Heart left ventricle (tissue), 16 donors: ENCODE results near the gene NEK7. TPM values are rescaled to one million over a fixed set of nuclear protein-coding genes. Genes with fewer than 3 reads are reported as not detected.
A peak's percentile ranks its signal among the peaks of the same experiment; 100 is the strongest.

ENCODE experiments used
- ATAC-seq, 4 donors: fragments of 200-7000 bp; cut with Tn5 transposase; one replicate each; pipeline ENCODE4 v1.9.1; 2020 to 2022; ENCODE audit warnings: moderate library complexity in 4 of 4, mild to moderate bottlenecking in 3 of 4, moderate number of reproducible peaks in 1 of 4
- DNase-seq, 5 donors: peaks; one replicate each; pipeline ENCODE4 v3.0.0-alpha.2; 2020
- H3K27ac ChIP-seq, 12 donors: fragments of 200-600 bp; sonication (generic) in 4 of 12; one replicate each; pipeline versions ENCODE4 v1.5.0 to v1.8.0; 2016 to 2022; ENCODE audit warnings: mild to moderate bottlenecking in 2 of 12
- H3K27me3 ChIP-seq, 9 donors: fragments of 200-600 bp; sonication (generic) in 2 of 9; one replicate each; pipeline versions ENCODE4 v1.5.1 to v1.8.0; 2016 to 2022; ENCODE audit warnings: mild to moderate bottlenecking in 3 of 9
- H3K36me3 ChIP-seq, 9 donors: fragments of 200-600 bp; sonication (generic) in 2 of 9; one replicate each; pipeline versions ENCODE4 v1.5.0 to v1.8.0; 2018 to 2022; ENCODE audit warnings: mild to moderate bottlenecking in 2 of 9
- H3K4me1 ChIP-seq, 12 donors: fragments of 200-600 bp; sonication (generic) in 4 of 12; one replicate each; pipeline versions ENCODE4 v1.5.0 to v1.8.0; 2016 to 2022; ENCODE audit warnings: mild to moderate bottlenecking in 3 of 12
- H3K4me3 ChIP-seq, 12 donors: fragments of 200-600 bp; sonication (generic) in 4 of 12; one replicate each; pipeline versions ENCODE4 v1.5.0 to v1.8.0; 2017 to 2022; ENCODE audit warnings: mild to moderate bottlenecking in 9 of 12, moderate library complexity in 4 of 12
- H3K9me3 ChIP-seq, 12 donors: fragments of 200-600 bp; sonication (generic) in 4 of 12; one replicate each; pipeline versions ENCODE4 v1.5.0 to v1.8.0; 2016 to 2022; ENCODE audit warnings: mild to moderate bottlenecking in 1 of 12
- POLR2A ChIP-seq, 2 donors: fragments of 450-650 bp; IDR thresholded peaks; one replicate each; pipeline ENCODE4 v1.6.1; 2017; ENCODE audit warnings: antibody characterized with exemption in 2 of 2, mild to moderate bottlenecking in 2 of 2, moderate library complexity in 2 of 2
- WGBS, 4 donors: extraction: QIAGEN DNeasy Blood & Tissue Kit in 2 of 4; methylation state at CpG; one replicate each; pipeline versions ENCODE4 v1.1.5 to v1.1.7; 2013 to 2018; 5-methylcytosine and 5-hydroxymethylcytosine counted together
- intact Hi-C, 10 donors: fragments of 100-400 bp; cut with DNase I; formaldehyde crosslinking; loops; one replicate each; pipeline versions ENCODE4 v1.11.1 to v1.14.2; 2022
- polyA plus RNA-seq, 2 donors: library from polyadenylated mRNA; stranded (reverse); fragments of 200-250 nt; gene quantifications; one replicate each; pipeline ENCODE4 v1.2.3, GENCODE V29; 2013
- total RNA-seq, 9 donors: library from RNA; depleted of rRNA in 2 of 9; stranded (reverse); fragments of >200 nt in 2 of 9; fragmentation: NEBNext Ultra II Directional in 3 of 9; extraction: Animal tissue kit (Norgen Biotek cat#: 25700) in 3 of 9; gene quantifications; one replicate each; pipeline versions ENCODE4 v1.1.0 to v1.2.4, GENCODE V29; 2016 to 2023
- TF ChIP-seq, protein P1 (sequence below), 12 donors: fragments of 200-600 bp; sonication (generic) in 4 of 12; IDR thresholded peaks; one replicate each; pipeline versions ENCODE4 v1.5.0 to v1.8.0; 2018 to 2022; ENCODE audit warnings: antibody characterized with exemption in 12 of 12, mild to moderate bottlenecking in 5 of 12
- donor health status: ischemic (EF 13 %, LVEDD 7.1; RV severe dilation, severe dysfunction).
- donor health status: healthy with polysubstance abuse.
- donor health status: DM: no; HTN: yes; CAD: no.
- donor health status: DM: no; HTN: no; CAD: no.
- donor health status: ischemic (EF 25% LVEDD 6.9; RV normal size, moderate dysfunction).
- donor health status: ischemic (EF 25% LVEDD 5.7; RV mildly dilated, moderate dysfunction).
- donor health status: healthy.
- donor health status: DM: yes; HTN: yes; CAD: no.
- donor health status: ischemic (EF 35%, LVEDD 5.7; RV mildly dilated, moderate dysfunction).
- donor health status: nonischemic (EF 11% LVEDD 7.7; RV severe dilation, severe dysfunction).
- donor health status: DM: yes; HTN: yes; CAD: no.
- donor health status: PGD.
- donor health status: ischemic (EF 29% LVEDD 5.4; RV normal size, mild dysfunction).
- donor health status: nonischemic (EF 23%, LVEDD 6.1; RV moderate dilation, normal function).

The NEK7 gene
- total and polyA plus RNA-seq, 11 donors, result 57.5 to 499 (median 235) TPM

- 43 to 55% (median 48%) methylated on average over 3 of the region's 3 CpGs for WGBS, 4 donors
- no peak overlapping the region for H3K4me3 ChIP-seq
Observed at GRCh38 chr1:198183605-198184004, 26.8 kb downstream of the NEK7 start.

DNA sequence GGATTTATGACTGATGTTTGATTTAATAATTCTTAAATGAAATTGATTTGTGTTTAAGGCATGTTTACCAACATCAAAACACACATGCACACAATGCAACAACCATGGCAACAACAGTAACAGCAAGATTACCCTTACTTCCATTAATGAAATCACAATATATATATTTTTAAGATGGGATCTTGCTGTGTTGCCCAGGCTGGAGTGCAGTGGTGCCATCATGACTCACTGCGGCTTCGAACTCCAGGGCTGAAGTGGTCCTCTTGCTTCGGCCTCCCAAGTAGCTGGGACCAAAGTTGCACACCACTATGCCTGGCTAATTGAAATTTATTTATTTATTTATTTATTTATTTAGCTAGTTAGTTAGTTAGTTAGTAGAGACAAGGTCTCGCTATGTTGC lies 27.7 kb downstream of the NEK7 start:
- Histone ChIP-seq H3K9me3 (no peaks in the 10 kb centered on the region), H3K27me3 (no peaks in the 10 kb centered on the region), H3K4me1 (peaks cover 0 to 90% (median 60%) of the 10 kb centered on the region in 12 donors), H3K27ac (no peak overlapping the region), H3K4me3 (no peak overlapping the region), H3K36me3 (no peaks in the 10 kb centered on the region)
- 93 to 97% (median 97%) methylated on average over 4 of the region's 4 CpGs for WGBS, 4 donors
- intact Hi-C loops, result no loop called here
- TF ChIP-seq, protein P1, sequence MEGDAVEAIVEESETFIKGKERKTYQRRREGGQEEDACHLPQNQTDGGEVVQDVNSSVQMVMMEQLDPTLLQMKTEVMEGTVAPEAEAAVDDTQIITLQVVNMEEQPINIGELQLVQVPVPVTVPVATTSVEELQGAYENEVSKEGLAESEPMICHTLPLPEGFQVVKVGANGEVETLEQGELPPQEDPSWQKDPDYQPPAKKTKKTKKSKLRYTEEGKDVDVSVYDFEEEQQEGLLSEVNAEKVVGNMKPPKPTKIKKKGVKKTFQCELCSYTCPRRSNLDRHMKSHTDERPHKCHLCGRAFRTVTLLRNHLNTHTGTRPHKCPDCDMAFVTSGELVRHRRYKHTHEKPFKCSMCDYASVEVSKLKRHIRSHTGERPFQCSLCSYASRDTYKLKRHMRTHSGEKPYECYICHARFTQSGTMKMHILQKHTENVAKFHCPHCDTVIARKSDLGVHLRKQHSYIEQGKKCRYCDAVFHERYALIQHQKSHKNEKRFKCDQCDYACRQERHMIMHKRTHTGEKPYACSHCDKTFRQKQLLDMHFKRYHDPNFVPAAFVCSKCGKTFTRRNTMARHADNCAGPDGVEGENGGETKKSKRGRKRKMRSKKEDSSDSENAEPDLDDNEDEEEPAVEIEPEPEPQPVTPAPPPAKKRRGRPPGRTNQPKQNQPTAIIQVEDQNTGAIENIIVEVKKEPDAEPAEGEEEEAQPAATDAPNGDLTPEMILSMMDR (IDR thresholded peaks at IDR 0.05), result no peak
- no peak for TF ChIP-seq POLR2A (IDR thresholded peaks at IDR 0.05)
- DNase-seq, result no peak
- ATAC-seq, result no peak

More at GRCh38 chr1:198183605-198184004, 26.8 kb downstream of the NEK7 start:
- Histone ChIP-seq H3K27ac (no peak overlapping the region), H3K27me3 (no peaks in the 10 kb centered on the region), H3K4me1 (peaks cover 0 to 92% (median 66%) of the 10 kb centered on the region in 12 donors), H3K9me3 (no peaks in the 10 kb centered on the region), H3K36me3 (no peaks in the 10 kb centered on the region)
- DNase-seq, result no peak
- intact Hi-C loops, result no loop called here
- no peak for TF ChIP-seq POLR2A (IDR thresholded peaks at IDR 0.05)
- TF ChIP-seq, protein P1 (IDR thresholded peaks at IDR 0.05), result no peak
- peak in 1 of 4 donors; percentile 49 for ATAC-seq

DNA sequence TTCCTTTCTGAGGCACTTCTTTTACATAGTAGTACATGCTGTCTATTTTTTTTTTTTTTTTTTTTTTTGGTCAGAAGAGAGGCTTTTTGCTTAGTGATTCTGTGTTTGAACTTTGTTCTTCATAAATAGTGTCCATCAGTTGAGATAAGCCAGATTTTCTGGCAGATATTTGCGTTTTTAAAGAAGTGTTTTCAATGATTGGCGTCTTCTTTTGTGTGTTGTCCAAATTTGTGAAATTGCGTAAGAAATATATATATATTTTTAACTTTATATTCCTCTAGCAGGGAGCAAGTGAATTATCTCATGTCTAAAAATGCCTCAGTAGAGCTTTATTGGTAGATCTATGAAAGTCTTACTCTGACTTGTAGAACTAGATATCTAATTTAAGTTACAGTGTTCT lies 28.3 kb downstream of the NEK7 start:
- TF ChIP-seq, protein P1 (IDR thresholded peaks at IDR 0.05), result no peak
- no peak for TF ChIP-seq POLR2A (IDR thresholded peaks at IDR 0.05)
- H3K27ac ChIP-seq, result peak overlapping the region in 1 of 12 donors; percentile 17
- H3K4me3 ChIP-seq, result no peak overlapping the region
- DNase-seq (no peak), ATAC-seq (no peak)
- H3K27me3 ChIP-seq, result no peaks in the 10 kb centered on the region
- H3K4me1 ChIP-seq, result peaks cover 0 to 85% (median 58%) of the 10 kb centered on the region in 12 donors
- no peaks in the 10 kb centered on the region for H3K9me3 ChIP-seq
- intact Hi-C loops, result no loop called here
- H3K36me3 ChIP-seq, result no peaks in the 10 kb centered on the region
- WGBS, 4 donors, result 64 to 82% (median 72%) methylated on average over 3 of the region's 3 CpGs

DNA sequence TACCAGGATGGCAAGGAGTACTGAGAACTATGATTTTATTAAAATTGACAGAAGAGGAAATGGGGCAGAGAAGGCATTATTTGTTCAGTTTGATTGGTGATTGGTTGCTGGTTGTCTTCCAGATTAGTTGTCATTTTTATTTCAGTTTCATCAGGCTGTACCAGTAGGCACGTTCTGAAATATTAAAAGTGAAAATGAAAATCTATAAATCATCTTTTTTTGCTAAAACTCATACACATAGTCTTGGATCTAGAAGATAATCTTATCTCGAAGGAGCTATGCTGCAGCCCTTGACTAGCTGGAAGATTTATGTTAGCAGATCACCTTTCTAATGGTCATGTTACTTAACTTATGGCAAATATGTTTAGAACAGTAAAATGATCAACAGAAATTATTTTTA lies 29.0 kb downstream of the NEK7 start:
- Histone ChIP-seq H3K4me3 (no peak overlapping the region), H3K4me1 (peaks cover 0 to 86% (median 58%) of the 10 kb centered on the region in 12 donors), H3K9me3 (no peaks in the 10 kb centered on the region), H3K27ac (peak overlapping the region in 1 of 12 donors; percentile 17), H3K36me3 (no peaks in the 10 kb centered on the region), H3K27me3 (no peaks in the 10 kb centered on the region)
- intact Hi-C loops, result no loop called here
- no peak for ATAC-seq
- TF ChIP-seq, protein P1 (IDR thresholded peaks at IDR 0.05), result no peak
- TF ChIP-seq POLR2A (IDR thresholded peaks at IDR 0.05), result no peak
- DNase-seq, result no peak
- WGBS, 4 donors, result 61 to 65% (median 61%) methylated on average over 2 of the region's 2 CpGs
